DMS153 treated with DMSO at 0.1 percent for 48 hours (cell line): ENCODE results near the gene ZC3H18.
"Not testable (repeated sequence)": the region's sequence is repeated elsewhere in the genome, so short reads cannot be mapped to it uniquely, and the experiment has no call there.

Experiments
- DNase-seq: peaks from one replicate; lab custom pipeline; 2025; ENCODE audit not compliant: unreplicated experiment; lab: John Stamatoyannopoulos, UW

The ZC3H18 gene

GRCh38 chr16:88651989-88652761, 82.0 kb downstream of the ZC3H18 start:
- DNase-seq, result no peak

GRCh38 chr16:88652762-88653063, 82.5 kb downstream of the ZC3H18 start:
- no peak for DNase-seq

- no peak for DNase-seq
These were observed 82.9 kb downstream of the ZC3H18 start for GRCh38 chr16:88653101-88653500.

DNA sequence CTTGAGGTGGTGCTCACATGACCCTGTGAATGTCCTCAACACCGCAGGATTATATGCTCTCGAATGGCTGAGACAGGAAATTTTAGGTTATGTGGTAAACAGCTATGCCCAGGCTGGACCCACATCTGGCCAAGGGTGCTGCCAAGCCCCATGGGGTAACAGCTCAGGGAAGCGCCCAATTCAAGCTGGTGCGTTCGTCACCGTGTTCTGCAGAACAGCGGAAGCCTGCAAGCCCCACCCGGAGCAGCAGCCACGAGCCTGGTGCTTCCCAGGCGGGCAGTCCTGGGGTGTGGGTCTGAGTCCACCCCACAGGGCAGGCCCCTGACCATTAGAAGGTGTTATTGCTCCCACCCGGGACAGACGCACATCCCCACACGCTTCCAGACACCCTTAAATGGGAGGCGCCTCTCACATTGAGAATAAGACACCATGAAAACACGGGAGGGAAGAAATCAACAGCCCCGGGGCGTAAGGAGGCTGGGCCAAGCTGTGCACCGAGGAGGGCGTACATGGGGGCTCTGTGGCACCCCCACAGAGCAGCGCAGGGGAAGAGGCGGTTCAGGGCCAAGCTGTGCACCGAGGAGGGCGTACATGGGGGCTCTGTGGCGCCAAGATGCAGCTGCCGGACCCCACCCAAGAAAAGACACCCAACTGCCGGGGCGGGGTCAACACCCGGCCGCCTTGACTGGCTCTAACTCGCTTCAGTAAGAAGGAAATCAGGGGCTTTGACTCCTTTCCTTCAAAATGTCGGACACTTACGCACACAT, 83.6 kb downstream of the ZC3H18 start:
- no peak for DNase-seq

DNA sequence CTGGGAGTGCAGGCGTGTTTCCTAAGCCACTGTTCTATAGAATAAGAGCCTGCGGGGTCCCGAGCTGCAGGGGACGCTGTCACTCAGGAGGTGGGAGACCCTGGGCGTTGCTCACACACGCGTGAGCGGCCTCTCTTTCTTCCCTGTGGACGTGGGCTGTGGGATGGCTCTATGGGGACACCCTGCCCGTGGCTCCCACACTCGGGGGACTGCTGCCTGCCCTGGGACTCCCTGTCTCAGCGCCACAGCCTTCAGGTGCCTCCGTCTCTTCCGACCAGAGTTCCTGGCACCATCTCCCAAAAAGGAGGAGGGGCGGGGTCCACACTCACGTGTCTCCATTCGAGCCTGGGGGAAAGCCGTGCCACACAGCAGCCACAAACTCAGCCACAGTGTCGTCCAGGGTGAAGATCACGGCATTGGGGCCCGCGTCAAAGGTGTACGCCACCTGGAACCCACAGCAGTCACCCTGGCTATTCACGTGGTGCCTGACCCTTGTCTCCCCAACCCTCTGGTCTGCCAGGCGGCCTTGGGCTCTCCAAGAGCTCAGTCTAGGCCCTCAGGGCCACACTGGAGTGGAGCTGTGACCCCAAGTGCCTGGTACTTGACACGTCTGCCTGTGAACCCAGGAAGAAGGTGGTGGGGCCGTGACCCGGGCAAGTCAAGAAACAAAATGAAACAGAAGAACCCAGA, 84.3 kb downstream of the ZC3H18 start:
- DNase-seq, result no peak

- DNase-seq, result no peak
These were observed 85.0 kb downstream of the ZC3H18 start for GRCh38 chr16:88655053-88655732.

GRCh38 chr16:88655733-88656281, 85.6 kb downstream of the ZC3H18 start:
- DNase-seq, result no peak

DNA sequence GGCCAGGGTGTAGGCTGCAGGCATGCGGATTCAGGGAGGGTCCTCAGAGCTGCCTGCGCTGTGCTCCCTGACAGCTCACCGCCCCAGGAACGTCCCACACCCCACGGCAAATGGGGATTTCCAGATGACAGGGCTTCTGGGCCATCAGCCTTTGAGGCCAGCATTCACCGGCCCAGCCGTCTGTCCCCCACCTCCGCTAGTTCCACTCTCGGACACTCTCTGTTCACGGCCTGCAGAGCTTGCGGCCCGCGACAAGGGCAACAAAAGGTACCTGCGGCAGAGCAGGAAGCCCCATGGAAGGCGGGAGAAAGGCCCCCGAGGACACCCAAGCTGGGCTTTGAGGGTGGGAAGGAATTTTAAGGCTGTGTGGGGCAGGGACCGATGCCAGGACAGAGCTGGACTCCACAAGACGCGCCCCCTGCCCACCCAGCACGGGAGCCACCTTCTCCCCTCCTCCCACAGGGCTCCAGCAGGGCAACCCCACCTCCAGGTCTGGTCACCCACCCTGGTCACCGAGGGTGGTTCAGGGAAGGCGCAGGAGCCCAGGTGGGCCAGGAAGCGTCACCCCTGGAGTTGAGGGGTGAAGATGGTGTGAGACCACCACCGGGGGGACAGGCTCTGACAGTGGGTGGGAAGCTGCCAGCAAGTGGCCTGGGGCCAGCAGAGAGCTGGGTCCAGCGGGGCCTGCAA, 86.2 kb downstream of the ZC3H18 start:
- no peak for DNase-seq

GRCh38 chr16:88657371-88657770, 87.2 kb downstream of the ZC3H18 start:
- no peak for DNase-seq

DNA sequence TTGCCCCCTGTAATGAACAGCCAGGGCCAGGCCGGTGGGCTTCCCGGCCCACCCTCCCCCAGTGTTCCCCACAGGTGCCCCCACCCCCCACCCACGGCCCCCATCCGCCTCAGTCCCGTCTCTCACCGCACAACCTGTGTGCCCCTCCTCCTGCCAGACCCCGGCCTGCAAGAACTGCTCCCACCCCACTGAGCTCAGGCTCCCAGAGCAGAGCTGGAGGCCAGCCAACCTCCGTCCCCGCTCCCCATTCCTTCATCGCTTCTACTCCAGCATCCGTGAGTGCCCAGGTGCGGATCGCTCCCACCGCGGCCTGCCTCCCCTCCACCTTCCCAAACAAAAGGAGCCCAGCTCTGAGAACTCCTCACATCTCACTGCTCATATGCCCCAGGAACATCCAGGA, 88.5 kb downstream of the ZC3H18 start:
- DNase-seq, result no peak

GRCh38 chr16:88659160-88659559, 89.0 kb downstream of the ZC3H18 start:
- DNase-seq, result no peak

GRCh38 chr16:88661468-88661867, 91.3 kb downstream of the ZC3H18 start:
- no peak for DNase-seq

DNA sequence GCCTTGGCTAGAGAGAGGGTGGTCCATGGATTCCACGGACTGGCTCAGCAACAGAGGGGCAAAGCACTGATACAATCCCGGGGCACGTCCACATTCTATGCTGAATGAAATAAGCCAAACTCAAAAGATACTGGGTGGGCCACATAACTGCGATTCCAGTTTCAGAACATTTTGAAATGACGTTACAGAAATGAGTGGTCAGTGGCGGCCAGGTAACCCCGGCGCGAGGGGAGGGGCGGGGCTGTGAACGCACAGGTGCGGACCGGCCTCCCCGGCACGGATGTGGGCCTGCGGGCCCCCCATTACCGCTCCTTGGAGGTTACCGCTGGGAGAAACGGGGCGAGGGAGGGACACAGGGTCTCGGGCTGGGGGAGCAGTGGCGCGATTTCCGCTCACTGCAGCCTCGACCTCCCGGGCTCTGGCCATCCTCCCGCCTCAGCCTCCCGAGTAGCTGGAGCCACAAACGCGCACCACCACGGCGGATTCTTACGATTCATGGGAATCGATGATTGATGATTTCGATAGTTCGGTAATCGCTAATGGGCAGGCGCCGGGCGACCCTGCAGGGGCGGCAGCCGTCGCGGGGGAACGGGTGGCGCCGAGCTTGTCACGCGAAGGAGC, 92.1 kb downstream of the ZC3H18 start:
- DNase-seq, result no peak

- DNase-seq, result peak; percentile 90
These were observed 92.8 kb downstream of the ZC3H18 start, which contains the start of gene MVD for GRCh38 chr16:88662843-88663606. TSS of gene MVD (minus strand) at chr16:88663091. CDS start at chr16:88663080, 11 bp downstream.

GRCh38 chr16:88665148-88665547, 94.9 kb downstream of the ZC3H18 start:
- no peak for DNase-seq

DNA sequence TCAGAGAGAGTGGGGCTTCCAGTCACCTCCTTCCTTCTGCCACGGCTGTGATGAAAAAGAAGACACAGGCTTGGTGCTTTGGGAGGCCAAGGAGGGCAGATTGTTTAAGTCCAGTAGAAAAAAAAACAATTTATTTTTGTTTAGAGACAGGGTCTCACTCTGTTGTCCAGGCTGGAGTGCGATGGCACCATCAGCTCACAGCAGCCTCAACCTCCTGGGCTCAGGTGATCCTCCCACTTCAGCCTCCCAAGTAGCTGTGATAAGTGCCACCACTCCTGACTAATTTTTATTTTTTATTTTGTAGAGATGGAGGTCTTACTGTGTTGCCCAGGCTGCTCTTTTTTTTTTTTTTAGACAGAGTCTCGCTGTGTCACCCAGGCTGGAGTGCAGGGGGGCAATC, 95.4 kb downstream of the ZC3H18 start:
- no peak for DNase-seq

DNA sequence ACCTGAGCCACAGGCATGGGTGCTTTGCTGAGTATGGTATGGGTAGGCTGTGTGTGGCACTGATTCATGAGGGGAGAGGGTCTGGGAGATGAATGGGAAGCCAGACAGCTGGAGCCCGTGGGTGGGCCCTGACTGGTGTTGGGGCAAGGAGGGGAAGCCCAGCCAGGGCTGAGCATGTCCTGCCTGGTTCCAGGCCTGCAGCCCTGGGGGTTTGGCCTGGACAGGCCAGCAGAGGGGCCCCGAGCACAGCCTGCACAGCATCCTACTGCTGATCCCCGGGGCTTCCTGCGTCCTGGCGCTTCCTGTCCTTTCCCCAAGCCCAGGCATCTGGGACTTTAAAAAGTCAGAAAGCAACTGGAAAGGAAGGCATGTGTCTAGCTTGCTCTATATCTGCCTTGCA, 97.3 kb downstream of the ZC3H18 start:
- no peak for DNase-seq

DNA sequence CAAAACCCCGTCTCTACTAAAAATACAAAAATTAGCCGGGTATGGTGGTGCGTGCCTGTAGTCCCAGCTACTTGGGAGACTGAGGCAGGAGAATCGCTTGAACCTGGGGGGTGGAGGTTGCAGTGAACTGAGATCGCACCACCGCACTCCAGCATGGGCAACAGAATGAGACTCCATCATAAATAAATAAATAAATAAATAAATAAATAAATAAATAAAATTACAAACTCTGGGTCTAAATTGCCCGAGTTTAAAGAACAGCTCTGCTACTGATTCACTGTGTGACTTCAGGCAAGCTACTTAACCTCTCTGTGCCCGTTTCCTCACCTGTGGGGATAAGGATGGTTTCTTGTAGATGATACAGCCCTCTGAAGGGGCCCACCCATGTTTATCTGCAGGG, 99.3 kb downstream of the ZC3H18 start:
- DNase-seq, result not testable (repeated sequence)

DNA sequence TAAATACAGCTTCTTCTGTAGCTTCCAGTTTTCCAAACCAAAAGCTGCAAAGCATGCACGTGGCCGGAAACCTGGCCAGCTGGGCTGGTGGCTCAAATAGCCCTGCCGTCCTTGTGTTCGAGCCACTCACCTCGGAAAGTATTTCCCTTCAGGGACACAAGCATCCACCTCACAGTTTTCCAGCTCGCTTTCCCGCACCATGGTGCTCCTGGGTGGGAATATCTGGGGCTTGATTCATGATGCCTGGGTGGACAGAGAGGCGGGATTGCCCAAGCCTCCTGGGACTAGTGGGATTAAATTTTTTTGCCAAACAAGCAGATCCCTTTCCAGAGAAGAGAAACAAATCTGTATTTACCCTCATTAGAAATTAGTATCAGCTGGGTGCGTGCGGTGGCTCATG, 99.8 kb downstream of the ZC3H18 start:
- no peak for DNase-seq
